ENCODE data around the gene KCNIP4.

DNA sequence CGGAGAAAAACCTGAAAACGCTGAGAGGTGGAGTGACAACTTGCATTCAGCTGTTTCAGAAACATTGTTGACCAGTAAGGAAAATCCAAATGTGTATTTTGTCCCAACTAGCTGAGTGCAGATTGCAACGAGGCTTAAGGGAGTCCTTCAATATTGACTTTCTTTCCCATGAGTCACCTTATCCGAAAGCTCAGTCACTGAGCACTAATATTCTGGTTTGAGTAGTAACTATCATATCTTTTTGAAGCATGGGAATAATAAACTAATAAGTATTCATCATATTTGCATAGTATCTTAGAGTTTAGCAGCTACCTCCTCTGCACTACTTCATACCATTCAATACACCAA, 644.1 kb downstream of the KCNIP4 start:
- TF ChIP-seq CEBPB (IDR thresholded peaks at IDR 0.05; ENCODE audit: low read depth, low read length) (no peak), POLR2A (IDR thresholded peaks at IDR 0.05; ENCODE audit: low read depth, low read length) (no peak), CTCF (conservative IDR thresholded peaks at IDR 0.05; ENCODE audit: low read depth, low read length) (no peak), RFX5 (IDR thresholded peaks at IDR 0.05; ENCODE audit: low read depth, low read length) (no peak), RAD21 (IDR thresholded peaks at IDR 0.05; ENCODE audit: low read length) (no peak), MAZ (IDR thresholded peaks at IDR 0.05; ENCODE audit: borderline replicate concordance, low read depth, low read length) (no peak), MAFK (IDR thresholded peaks at IDR 0.05; ENCODE audit: low read depth, low read length) (no peak), NFE2L2 (IDR thresholded peaks at IDR 0.05; ENCODE audit: low read depth, low read length) (no peak), BHLHE40 (IDR thresholded peaks at IDR 0.05; ENCODE audit: low read depth, low read length) (no peak), SMC3 (IDR thresholded peaks at IDR 0.05; ENCODE audit: low read depth, low read length) (no peak), MXI1 (IDR thresholded peaks at IDR 0.05; ENCODE audit: borderline replicate concordance, low read depth, low read length) (no peak), CHD1 (IDR thresholded peaks at IDR 0.05; ENCODE audit: low read depth, low read length) (no peak)
- TF ChIP-seq, protein P1, sequence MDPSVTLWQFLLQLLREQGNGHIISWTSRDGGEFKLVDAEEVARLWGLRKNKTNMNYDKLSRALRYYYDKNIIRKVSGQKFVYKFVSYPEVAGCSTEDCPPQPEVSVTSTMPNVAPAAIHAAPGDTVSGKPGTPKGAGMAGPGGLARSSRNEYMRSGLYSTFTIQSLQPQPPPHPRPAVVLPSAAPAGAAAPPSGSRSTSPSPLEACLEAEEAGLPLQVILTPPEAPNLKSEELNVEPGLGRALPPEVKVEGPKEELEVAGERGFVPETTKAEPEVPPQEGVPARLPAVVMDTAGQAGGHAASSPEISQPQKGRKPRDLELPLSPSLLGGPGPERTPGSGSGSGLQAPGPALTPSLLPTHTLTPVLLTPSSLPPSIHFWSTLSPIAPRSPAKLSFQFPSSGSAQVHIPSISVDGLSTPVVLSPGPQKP (IDR thresholded peaks at IDR 0.05; ENCODE audit: borderline replicate concordance, low read depth, low read length): no peak
- TF ChIP-seq, protein P2, sequence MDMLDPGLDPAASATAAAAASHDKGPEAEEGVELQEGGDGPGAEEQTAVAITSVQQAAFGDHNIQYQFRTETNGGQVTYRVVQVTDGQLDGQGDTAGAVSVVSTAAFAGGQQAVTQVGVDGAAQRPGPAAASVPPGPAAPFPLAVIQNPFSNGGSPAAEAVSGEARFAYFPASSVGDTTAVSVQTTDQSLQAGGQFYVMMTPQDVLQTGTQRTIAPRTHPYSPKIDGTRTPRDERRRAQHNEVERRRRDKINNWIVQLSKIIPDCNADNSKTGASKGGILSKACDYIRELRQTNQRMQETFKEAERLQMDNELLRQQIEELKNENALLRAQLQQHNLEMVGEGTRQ (IDR thresholded peaks at IDR 0.05; ENCODE audit: low read depth, low read length): no peak
